Brain microvascular endothelial cell (primary cell): ENCODE measurements around the gene ADAMTS2.
"Not testable (repeated sequence)": the region's sequence is repeated elsewhere in the genome, so short reads cannot be mapped to it uniquely, and the experiment has no call there.

Experiments
- DNase-seq: peaks from one replicate; pipeline ENCODE4 v3.0.0-alpha.2; 2020
- H3K27ac ChIP-seq: fragments of 250-450 bp; sonication (Bioruptor Pico); 2 replicates; pipeline ENCODE4 v1.5.1; 2020; ENCODE audit warnings: mild to moderate bottlenecking, moderate library complexity
- H3K27me3 ChIP-seq: fragments of 250-450 bp; sonication (Bioruptor Pico); replicated peaks from 2 replicates; pipeline ENCODE4 v1.5.1; 2020; ENCODE audit warnings: mild to moderate bottlenecking
- H3K36me3 ChIP-seq: fragments of 250-450 bp; sonication (Bioruptor Pico); replicated peaks from 2 replicates; pipeline ENCODE4 v1.5.1; 2020; ENCODE audit warnings: mild to moderate bottlenecking
- H3K4me3 ChIP-seq: 2 replicates; pipeline ENCODE4 v1.5.1; 2011; ENCODE audit warnings: low read depth, mild to moderate bottlenecking, control low read depth, low read length, moderate library complexity
- in situ Hi-C: cut with HindIII; loops from 2 replicates; pipeline ENCODE4 v1.10.0; 2017; ENCODE audit warnings: low sequenced_read_pairs, low pct_ligation_motif_present
- TF ChIP-seq, protein P1 (sequence below): IDR thresholded peaks from 2 replicates; pipeline ENCODE4 v1.5.1; 2011; ENCODE audit warnings: low read depth, mild to moderate bottlenecking, moderate library complexity, low read length, control low read depth, inconsistent platforms; ENCODE audit errors: missing control alignments

ADAMTS2 gene

GRCh38 chr5:179326122-179326927, 18.9 kb downstream of the ADAMTS2 start:
- H3K36me3 ChIP-seq: no peaks in the 10 kb centered on the region
- no peak overlapping the region for H3K27ac ChIP-seq
- TF ChIP-seq, protein P1, sequence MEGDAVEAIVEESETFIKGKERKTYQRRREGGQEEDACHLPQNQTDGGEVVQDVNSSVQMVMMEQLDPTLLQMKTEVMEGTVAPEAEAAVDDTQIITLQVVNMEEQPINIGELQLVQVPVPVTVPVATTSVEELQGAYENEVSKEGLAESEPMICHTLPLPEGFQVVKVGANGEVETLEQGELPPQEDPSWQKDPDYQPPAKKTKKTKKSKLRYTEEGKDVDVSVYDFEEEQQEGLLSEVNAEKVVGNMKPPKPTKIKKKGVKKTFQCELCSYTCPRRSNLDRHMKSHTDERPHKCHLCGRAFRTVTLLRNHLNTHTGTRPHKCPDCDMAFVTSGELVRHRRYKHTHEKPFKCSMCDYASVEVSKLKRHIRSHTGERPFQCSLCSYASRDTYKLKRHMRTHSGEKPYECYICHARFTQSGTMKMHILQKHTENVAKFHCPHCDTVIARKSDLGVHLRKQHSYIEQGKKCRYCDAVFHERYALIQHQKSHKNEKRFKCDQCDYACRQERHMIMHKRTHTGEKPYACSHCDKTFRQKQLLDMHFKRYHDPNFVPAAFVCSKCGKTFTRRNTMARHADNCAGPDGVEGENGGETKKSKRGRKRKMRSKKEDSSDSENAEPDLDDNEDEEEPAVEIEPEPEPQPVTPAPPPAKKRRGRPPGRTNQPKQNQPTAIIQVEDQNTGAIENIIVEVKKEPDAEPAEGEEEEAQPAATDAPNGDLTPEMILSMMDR: no peak
- no peak for DNase-seq
- in situ Hi-C loops: no loop called here
- no peak overlapping the region for H3K4me3 ChIP-seq
- no peaks in the 10 kb centered on the region for H3K27me3 ChIP-seq

DNA sequence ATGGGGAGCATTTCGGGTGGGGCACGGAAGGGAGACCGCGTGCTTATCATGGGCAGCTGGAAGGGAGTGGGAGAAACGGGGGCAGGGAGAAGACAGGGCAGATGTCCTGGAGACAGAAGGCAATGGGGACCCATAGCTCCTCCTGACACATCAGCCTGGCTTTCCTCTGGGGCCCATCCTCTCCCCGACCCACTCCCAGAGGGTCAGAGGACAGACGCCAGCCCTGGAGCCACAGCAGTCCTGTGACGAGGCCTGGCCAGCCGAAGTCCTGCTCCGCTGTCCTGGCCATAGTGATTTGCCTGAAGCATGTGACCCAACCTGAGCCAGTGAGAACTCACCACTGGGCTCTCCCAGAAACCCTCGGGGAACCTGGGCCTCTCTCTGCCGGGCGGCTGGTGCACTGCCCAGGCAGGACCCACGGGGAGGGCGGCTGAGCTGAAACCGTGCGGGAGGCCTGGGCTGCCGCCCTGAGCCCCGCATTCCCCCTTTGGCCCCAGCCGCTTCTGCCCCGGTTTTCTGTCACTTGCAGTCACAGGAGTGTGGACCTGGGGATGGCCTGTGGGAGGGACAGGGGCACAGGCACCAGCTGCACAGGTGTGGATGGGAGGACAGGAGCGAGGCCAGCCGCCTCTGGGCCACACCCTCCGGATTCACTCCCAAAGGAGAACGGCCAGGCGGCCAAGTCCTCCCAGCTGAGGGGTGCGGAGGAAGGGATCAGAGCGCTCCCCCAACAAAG, 19.8 kb downstream of the ADAMTS2 start:
- Histone ChIP-seq H3K36me3 (no peaks in the 10 kb centered on the region), H3K27ac (no peak overlapping the region), H3K4me3 (no peak overlapping the region), H3K27me3 (no peaks in the 10 kb centered on the region)
- TF ChIP-seq, protein P1: no peak
- no peak for DNase-seq
- in situ Hi-C loops: no loop called here

GRCh38 chr5:179324760-179325295, 20.4 kb downstream of the ADAMTS2 start:
- H3K36me3 ChIP-seq: no peaks in the 10 kb centered on the region
- no peak overlapping the region for H3K4me3 ChIP-seq
- no peak overlapping the region for H3K27ac ChIP-seq
- no peaks in the 10 kb centered on the region for H3K27me3 ChIP-seq
- in situ Hi-C loops: no loop called here
- DNase-seq: no peak
- TF ChIP-seq, protein P1: no peak

DNA sequence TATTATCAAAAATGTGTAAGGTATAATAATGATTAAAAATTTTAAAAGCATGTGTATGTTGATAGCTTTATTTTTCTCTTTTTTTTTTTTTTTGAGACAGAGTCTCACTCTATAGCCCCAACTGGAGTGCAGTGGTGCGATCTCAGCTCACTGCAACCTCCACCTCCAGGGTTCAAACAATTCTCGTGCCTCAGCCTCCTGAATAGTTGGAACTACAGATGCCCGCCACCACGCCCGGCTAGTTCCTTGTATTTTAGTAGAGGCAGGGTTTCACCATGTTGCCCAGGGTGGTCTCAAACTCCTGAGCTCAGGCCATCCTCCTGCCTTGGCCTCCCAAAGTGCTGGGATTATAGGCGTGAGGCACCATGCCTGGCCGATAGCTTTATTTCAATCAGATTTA, 20.9 kb downstream of the ADAMTS2 start:
- DNase-seq, H3K4me3 ChIP-seq, H3K27me3 ChIP-seq, H3K36me3 ChIP-seq, H3K27ac ChIP-seq, in situ Hi-C loops: not testable (repeated sequence)

DNA sequence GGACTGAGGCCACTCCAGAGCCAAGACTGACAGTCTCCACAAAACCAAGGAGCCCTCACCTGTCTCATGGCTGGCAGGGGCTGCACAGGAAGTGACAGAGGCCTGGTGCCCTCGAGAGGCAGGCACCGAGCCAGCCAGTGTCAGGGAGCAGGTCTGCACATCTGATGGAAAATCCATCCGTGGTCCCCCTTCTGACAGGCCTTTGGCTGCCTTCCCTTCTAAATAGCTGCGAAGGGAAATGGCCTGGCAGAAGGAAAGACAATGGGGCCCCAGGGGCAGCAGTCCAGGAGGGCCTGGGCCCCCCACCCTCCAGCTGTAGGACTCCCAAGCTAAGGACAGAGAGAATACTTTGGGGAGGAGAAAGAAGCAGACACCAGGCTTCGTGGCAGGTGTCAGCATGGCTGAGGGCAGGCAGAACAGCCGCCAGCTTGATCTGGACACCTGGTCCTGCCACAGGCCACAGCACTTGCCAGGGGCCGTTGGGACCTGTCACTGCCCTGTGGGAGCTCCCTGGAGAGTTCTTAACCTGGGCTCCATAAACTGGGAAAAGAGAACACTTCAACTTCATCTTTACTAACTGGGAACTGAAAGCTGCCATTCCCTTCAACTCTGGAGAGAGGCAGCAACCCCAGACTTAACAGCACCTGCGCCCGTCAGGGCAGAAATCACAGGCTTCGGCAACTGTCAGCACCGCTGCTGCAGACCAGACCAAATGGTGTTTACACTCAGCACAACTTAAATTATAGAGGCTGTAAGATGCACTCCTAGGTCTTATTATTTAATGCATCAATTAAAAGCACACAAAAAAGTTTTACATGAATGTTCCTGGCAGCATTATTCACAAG, 22.0 kb downstream of the ADAMTS2 start:
- Histone ChIP-seq H3K27me3 (no peaks in the 10 kb centered on the region), H3K36me3 (no peaks in the 10 kb centered on the region), H3K4me3 (no peak overlapping the region), H3K27ac (no peak overlapping the region)
- TF ChIP-seq, protein P1: no peak
- no peak for DNase-seq
- in situ Hi-C loops: no loop called here
